ENCODE data around the gene VMP1.
A peak's percentile ranks its signal among the peaks of the same experiment; 100 is the strongest.
"Not testable (repeated sequence)": the region's sequence is repeated elsewhere in the genome, so short reads cannot be mapped to it uniquely, and the experiment has no call there.

The VMP1 gene

GRCh38 chr17:59841091-59841881, 133.8 kb downstream of the VMP1 start:
- DNase-seq (ENCODE audit: low spot score) = not testable (repeated sequence)

GRCh38 chr17:59841882-59842263, 134.4 kb downstream of the VMP1 start:
- DNase-seq (ENCODE audit: low spot score) = not testable (repeated sequence)

- peak; percentile 61 for DNase-seq (ENCODE audit: low spot score)
Measured at GRCh38 chr17:59842901-59843652, 135.6 kb downstream of the VMP1 start.

- DNase-seq (ENCODE audit: low spot score) = no peak
Measured at GRCh38 chr17:59844884-59845594, 137.6 kb downstream of the VMP1 start.

DNA sequence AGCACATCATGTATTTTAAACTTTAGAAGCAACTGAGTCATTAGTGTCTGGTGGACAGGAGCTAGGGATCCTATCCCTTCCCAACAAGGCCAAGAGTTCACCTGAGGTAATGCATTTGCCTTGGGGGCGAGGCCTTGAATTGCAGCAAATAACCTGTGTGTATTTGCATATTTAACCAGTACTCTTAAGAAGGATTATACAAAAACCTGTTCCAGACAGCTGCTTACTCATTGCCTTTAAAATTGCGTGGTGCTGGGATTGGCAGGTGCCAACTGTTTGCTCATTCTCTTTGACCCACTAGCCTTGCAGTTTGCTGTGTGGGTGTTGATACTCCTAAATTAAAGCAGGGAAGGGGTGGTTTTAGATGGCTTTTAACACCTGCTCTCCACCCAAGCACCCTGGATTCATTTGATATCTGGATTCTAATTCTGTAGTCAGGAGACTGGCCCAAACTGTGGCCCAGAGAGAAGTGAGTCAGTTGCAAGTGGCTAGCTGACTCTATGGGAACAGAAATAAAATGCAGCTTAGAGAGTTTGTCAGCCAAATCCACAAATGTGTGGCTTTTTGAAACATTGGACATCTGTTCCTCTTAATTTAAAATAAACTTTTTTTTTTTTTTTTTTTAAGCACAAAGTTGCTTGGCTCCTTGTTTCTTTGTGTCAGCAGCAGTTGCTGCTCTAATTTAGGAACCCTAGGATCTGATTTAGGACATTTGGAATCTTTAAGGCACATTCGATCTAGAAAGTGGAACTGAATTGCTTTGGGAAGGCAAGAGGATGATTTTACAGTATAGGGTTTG, 138.3 kb downstream of the VMP1 start:
- no peak for DNase-seq (ENCODE audit: low spot score)

DNA sequence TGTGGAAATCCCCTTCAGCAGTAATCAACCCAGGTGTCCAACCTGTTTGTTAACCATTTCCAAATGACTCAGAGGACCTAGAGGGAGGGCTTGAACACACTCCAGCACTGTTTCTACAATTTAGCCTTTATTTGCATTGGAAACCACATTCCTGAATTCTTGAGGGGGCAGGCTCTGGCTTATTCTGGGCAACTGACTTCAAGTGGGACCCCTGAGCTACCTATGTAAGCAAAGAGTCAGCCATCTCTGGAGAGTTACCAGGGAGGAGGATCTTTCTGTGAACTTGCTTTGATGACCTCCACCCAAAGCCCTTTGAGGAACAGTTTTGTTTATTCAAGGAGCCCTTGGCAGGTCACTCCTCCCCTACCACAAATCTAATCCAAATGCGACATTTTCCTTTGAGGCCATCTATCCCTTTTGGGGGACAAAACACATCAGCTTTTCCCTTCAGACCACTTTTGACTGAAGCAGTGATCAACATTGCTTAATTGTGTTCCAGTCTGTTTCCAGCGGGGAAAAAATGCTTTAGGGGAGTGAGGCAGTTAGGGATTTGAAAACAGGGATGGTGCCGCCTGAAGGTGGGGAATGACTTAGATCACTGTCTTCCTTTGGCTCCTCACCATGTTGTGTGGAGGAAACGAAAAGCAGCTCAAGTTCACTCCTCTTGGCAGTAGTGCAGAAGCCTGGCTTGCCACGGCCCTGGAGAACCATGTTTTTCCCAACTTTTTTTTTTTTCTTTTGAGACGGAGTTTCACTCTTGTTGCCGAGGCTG, 139.1 kb downstream of the VMP1 start:
- no peak for DNase-seq (ENCODE audit: low spot score)

- no peak for DNase-seq (ENCODE audit: low spot score)
Measured at GRCh38 chr17:59848385-59848668, 140.9 kb downstream of the VMP1 start.

GRCh38 chr17:59848778-59849177, 141.3 kb downstream of the VMP1 start:
- no peak for DNase-seq (ENCODE audit: low spot score)

- not testable (repeated sequence) for DNase-seq (ENCODE audit: low spot score)
Measured at GRCh38 chr17:59850311-59850710, 142.9 kb downstream of the VMP1 start.

DNA sequence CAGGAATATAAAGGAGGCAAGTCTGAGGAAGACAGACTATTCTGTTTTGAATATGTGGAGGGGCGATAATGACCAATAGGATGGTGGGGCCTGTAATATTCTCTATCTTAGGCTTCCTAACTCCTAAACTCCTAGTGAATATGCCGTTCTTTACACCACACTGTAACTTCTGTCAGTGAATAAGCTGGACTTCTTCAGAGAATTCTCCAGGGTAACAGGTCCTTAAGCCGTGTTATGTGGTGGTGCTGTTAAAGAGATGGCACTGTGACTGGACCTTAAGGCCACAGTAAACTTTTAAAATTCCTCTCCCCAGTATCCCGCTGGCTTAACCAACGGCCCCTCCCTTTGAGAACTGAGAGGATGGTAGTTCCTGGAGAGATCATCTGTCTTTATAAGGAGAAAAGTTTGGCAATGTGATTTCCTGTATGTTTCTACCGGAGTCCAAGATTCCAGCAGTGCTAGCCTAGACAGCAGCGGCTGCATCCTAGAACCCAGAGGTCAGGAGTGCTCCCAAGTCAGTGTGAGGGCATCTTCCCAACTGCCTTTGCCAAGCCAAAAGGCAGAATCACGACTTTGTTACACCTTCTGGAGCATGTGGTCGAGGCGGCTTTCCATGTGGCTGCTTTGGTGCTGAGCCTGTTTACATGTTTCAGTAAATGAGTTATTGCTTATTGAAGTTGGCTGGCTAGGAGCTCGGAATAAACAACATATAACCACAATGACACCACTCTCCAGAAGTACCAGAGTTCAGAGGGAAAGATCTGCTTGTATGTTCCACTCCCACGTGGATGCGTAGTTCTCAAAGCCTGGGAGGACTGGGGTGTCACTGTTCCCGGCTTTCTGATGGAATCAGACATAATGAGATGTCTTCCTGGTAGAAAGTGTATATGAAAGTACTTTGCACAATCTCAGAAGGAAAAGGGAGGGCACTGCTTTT, 144.3 kb downstream of the VMP1 start:
- DNase-seq (ENCODE audit: low spot score) = no peak

DNA sequence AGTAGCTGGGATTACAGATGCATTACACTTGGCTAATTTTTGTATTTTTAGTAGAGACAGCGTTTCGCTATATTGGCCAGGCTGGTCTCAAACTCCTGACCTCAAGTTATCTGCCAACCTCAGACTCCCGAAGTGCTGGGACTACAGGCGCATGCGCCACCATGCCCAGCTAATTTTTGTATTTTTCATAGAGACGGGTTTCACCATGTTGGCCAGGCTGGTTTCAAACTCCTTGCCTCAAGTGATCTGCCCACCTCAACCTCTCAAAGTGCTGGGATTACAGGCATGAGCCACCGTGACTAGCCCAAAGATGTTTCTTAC, 145.4 kb downstream of the VMP1 start:
- not testable (repeated sequence) for DNase-seq (ENCODE audit: low spot score)

GRCh38 chr17:59853168-59853918, 145.9 kb downstream of the VMP1 start:
- peak; percentile 69 for DNase-seq (ENCODE audit: low spot score)

GRCh38 chr17:59853919-59854729, 146.7 kb downstream of the VMP1 start:
- not testable (repeated sequence) for DNase-seq (ENCODE audit: low spot score)

- no peak for DNase-seq (ENCODE audit: low spot score)
Measured at GRCh38 chr17:59856859-59857794, 149.7 kb downstream of the VMP1 start.

- no peak for DNase-seq (ENCODE audit: low spot score)
Measured at GRCh38 chr17:59858167-59858816, 150.8 kb downstream of the VMP1 start.

- no peak for DNase-seq (ENCODE audit: low spot score)
Measured at GRCh38 chr17:59858932-59859331, 151.5 kb downstream of the VMP1 start.

DNA sequence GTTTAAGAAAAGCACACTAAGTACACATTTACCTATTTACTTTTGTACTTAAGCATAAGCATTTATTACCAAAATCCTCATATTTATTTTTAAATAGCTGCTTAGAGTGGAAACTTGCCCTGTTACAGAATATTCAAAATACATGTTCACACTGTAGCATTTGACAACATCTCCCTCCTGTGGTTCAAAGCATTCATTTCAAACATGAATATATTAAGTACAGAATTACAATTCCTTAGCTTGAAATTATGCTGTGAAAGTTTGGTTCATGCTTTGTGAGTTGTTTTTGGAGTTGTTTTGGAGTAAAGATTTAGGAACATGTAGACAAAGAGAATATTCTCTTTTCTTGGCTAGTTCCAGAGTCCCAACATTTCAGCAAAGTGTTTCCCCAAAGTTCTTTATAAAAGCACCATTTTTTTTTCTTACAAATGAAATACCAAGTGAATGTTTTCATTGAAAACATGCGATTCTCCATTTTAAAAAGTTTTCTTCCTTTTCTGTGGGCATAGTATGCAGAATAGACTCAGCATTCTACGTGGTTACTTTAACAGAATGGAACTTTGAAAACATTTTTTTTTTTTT, 152.1 kb downstream of the VMP1 start:
- DNase-seq (ENCODE audit: low spot score) = peak; percentile 67
